Thyroid gland (tissue), 4 donors: ENCODE data around the gene HNRNPH2.

Experiments used
- POLR2A ChIP-seq, 2 donors: fragments of 450-650 bp; IDR thresholded peaks; one replicate each; pipeline ENCODE4 v1.6.1; 2017; ENCODE audit warnings: antibody characterized with exemption in 2 of 2, mild to moderate bottlenecking in 2 of 2, moderate library complexity in 1 of 2
- TF ChIP-seq, protein P1 (sequence below), 6 experiments: fragments of 200-600 bp in 3 of 6; fragments of 450-650 bp in 3 of 6; sonication (generic) in 3 of 6; IDR thresholded peaks; one replicate each; pipeline ENCODE4 v1.5.1; 2016 to 2019; ENCODE audit warnings: antibody characterized with exemption in 6 of 6, mild to moderate bottlenecking in 2 of 6, inconsistent platforms in 1 of 6, moderate library complexity in 1 of 6

DNA sequence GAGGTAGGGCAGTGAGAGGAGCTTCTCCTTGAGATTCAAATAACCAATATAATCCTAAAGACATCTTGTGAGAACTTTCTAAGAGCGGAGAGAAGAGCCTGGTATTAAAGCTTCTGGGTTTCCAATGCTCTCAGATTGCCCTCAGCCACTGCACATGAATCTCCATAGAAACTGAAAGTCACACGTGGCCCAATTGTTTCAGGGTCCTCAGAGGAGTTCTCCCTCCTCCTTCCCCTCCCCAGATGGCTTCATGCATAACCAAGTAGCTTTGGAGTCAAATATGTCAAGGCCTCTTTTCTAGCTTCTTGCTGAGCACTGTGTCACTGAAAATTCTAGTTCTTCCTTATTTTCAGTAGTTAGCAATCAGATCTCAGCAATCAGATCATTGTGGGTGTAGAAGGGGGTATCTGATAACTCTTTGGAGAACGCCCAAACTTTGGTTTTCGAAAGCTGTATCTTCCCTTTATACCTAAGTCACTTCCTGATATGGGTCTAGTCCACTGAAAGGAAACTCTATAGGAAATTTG is 24.3 kb upstream of the HNRNPH2 start:
- TF ChIP-seq, protein P1, sequence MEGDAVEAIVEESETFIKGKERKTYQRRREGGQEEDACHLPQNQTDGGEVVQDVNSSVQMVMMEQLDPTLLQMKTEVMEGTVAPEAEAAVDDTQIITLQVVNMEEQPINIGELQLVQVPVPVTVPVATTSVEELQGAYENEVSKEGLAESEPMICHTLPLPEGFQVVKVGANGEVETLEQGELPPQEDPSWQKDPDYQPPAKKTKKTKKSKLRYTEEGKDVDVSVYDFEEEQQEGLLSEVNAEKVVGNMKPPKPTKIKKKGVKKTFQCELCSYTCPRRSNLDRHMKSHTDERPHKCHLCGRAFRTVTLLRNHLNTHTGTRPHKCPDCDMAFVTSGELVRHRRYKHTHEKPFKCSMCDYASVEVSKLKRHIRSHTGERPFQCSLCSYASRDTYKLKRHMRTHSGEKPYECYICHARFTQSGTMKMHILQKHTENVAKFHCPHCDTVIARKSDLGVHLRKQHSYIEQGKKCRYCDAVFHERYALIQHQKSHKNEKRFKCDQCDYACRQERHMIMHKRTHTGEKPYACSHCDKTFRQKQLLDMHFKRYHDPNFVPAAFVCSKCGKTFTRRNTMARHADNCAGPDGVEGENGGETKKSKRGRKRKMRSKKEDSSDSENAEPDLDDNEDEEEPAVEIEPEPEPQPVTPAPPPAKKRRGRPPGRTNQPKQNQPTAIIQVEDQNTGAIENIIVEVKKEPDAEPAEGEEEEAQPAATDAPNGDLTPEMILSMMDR (IDR thresholded peaks at IDR 0.05) = no peak
- TF ChIP-seq POLR2A (IDR thresholded peaks at IDR 0.05) = no peak
